Measurements from ENCODE around the gene NOXRED1.
A peak's percentile ranks its signal among the peaks of the same experiment; 100 is the strongest.
"Not testable (repeated sequence)": the region's sequence is repeated elsewhere in the genome, so short reads cannot be mapped to it uniquely, and the experiment has no call there.

Gene NOXRED1, protein sequence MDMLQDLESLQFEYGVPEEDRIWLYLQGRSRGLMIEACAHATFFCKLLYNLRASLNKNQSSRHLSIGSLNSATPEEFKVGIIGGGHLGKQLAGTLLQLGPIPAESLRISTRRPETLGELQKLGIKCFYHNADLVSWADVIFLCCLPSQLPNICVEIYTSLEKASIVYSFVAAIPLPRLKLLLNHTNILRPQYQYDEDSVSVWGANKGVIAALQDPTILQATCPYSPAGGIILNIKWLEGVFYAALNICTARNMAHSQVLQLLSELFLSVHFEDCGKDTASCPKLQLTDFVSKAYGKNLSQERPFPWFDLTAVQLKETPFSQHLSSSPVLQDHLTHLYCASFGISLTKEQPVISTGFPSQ
- total RNA-seq: 0.85 to 2.0 (median 1.9) reads per million in 3 experiments

DNA sequence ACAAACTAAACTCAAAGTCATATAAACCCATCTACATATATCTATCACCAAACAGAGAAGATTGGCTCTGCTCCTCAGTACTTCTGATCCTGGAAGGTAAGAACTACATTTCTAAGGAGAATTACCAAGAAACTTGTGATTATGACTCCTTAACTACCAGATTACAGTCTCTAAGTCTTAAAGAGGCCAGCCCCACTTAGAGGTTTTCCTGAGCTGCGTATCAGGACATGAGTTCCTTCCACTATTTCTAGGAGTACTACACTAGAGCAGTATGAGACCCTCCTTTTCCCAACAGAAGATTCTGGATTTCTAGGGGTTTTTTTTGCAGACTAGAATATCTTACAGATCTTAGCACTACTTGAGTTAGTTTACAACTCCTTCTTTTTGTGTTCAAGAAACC, at the start of gene NOXRED1:
Gene NOXRED1 (minus strand): TSS at position 101 of the 400 bp plus-strand sequence. CDS start 634 bp downstream, outside the sequence.
- no peak for DNase-seq

DNA sequence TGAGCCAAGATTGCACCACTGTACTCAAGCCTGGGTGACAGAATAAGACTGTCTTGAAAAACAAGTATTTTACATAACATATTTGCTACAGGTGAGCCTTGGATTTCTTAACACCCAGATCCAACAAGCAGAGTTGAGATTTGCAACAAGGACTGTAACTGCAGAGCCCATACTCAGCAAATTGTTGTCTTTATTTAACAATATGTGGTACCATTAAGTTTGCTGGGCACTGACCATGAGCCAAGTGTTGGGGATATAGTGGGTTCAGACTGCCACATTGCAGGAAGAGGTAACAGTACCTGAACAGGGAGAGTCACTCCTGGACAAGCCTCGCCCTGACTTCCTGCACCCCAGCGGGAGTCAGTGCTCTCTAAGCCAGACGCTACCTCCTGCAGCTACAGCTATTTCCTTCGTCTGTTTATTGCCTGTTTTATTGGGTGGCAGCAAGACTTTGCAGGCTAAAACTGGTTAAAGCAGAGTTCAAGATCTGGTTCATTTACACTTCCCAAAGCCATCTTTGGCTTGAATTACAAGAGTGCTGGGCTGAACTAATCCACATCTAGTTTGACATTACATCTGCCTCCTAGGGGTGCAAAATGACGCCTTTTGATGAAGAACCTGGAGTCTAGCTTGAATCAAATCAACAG, 47.0 kb upstream of the NOXRED1 start:
- no peak for DNase-seq

DNA sequence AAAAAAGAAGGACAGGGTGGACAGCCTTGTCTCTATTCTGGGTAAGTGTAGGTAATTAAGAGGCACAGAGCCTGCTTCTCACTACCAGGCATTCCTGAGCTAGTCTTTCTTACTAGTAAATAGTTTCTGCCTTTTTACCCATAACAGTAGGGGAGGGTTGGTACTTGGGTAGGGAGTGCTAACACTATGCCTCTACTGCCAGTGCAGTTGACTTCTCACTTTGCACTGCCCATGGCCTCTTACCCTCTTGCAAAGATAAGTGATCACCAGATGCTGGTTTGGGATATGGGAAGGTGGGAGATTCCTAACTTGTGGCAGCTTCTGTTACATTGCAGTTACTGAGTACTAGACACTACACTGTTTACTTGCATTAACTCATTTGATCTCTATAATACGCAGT, 46.2 kb upstream of the NOXRED1 start:
- DNase-seq: no peak

DNA sequence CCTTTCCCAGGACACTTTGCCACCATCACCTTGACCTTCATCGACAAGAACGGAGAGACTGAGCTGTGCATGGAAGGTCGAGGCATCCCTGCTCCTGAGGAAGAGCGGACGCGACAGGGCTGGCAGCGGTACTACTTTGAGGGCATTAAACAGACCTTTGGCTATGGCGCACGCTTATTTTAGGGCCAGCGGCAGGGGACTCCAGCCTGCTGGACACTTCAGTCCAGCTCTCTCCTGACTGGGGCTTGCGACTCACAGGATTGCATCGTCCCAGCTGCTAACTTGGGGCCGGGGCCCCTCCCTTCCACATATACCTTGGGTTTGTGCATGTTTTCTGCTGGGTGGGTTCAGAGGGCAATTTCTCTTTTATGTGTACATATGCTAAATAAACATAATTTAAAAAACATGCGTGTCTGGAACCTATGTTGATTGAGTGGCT, 45.8 kb upstream of the NOXRED1 start:
- DNase-seq: no peak

DNA sequence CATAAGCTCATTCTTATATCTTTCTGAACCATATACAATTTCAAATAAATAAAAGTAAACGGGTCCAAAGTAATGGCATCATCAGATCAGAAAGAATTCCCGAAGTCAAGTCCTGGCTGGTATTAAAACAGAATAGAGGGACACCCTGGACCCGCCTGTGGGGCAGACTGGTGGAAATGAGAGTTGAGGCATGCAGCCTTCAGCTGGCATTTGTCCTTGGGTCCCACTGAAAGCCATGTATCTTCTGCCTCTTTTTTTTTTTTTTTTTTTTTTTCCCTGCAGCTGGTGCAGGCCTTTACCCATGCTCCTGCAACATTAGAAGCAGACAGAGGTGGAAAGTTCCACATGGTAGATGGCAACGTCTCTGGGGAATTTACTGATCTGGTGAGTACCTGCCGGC, 44.5 kb upstream of the NOXRED1 start:
- DNase-seq: no peak

DNA sequence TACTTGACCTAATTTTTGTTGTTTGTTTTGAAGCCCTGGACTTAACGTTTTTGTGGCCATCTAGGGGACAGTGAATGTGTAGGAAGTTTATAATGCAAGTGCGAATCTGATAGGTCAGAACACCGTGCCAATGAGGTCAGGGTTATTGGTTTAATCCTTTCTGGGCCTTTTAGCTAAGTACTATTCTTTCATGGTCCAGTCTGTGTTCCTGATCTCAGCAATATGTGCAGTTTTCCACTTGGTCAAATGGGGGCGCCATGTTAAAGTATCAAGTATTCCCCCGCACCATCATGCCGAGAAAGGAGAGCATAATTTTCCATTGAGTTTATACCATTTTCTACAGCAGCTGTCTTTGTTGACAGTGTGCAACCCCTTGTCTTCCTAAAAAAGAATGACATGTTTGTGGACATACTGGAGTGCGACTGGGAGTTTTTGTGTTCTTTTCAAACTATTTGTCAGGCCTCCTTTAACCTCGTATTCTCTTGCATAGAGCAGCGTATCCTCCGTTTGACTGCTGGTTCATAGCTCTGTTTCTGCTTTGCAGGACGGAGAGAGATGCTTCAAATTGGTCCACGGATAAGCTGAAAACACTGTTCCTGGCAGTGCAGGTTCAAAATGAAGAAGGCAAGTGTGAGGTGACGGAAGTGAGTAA, 35.9 kb upstream of the NOXRED1 start:
- DNase-seq: peak; percentile 46

DNA sequence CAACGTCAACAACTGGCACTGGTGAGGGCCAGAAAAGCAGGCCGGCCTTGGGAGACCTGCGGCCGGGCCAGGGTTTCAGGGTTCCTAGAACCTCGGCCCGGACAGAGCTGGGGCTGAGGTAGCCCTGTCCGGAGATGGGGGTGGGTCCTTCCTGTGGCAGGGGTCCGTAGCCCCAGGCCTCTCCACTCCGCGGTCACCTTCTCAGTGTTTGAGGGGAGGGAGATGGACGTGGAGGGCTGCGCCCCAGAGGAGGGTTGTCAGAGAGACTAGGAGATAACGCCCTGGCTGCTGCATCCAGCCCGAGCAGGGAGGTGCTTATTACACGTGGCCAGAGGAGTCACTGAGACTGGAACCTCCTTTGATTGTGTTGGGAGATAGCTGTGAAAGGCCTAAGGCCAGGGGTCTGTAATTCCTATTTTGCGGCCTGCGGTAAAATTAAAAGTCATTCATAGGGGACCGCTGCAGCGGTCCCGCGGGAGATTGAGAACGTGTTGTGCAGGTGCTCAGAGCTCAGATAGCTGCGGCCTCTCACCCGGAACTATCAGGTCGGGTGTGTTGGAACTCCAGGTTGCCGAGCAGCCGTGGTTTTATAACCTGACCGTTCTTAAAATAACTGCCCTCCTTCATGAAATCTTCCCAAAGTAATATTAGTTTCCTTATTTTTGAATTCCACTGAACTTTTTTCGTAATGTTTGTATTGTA, 35.1 kb upstream of the NOXRED1 start:
- peak; percentile 19 for DNase-seq

DNA sequence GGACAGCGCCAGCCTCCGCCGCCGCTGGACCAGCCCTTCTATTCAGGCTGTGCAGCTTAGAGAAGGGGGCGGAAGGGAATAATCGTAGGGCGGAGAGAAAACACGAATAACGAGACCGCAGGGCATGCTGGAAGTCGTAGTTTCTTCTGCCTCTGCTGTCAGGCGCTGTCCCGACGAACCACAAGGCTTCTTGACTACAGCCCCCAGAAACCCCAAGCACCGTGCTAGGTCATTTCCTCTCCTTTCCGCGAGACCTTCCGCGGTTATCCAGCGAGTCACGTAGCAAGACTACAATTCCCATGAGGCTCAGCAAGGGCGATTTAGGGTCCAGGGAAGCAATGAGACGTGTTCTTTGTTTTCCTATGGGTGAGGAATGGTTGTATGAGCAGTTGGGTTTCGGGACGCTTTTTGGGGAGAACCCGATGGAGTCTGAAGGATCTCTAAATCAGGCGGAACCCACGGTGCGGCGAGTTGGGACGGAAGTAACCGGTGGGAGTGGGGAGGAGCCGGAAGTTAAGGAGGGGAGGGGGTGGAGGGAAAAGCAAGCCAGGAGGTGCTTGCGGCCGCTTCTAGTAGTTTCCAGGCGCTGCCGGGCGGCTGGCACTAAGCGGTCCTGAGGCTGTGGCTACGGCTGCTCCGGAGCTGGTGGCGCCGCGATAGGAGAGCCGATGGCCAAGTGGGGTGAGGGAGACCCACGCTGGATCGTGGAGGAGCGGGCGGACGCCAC, 34.4 kb upstream of the NOXRED1 start, which contains the start of the genes AHSA1 and VIPAS39:
Gene AHSA1 (plus strand): TSS at position 572 of the 727 bp plus-strand sequence. CDS start 97 bp downstream, at position 669.
Gene VIPAS39 (minus strand): TSS at position 80 of the 727 bp plus-strand sequence. CDS start 3,499 bp downstream, outside the sequence.
- peak; percentile 96 for DNase-seq

DNA sequence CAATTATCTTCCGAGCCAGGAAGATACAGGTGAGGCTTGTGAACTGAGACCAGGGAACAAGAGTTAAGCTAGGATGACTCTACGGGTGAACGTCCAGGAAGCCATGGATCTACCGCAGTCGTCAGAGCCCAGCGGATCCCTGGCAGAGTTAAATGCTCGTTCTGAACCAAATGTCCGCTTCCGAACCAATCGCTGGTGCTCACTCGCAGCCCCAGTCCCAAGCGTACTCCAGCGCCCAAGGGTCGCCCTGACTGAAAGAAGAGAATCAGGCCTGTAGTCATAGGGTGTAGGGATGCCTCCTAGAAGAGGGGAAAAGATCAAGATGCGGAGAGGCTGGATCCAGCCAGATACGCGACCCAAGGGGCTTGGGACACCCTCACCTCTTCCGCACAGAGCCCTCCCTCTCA, 33.8 kb upstream of the NOXRED1 start:
- no peak for DNase-seq

DNA sequence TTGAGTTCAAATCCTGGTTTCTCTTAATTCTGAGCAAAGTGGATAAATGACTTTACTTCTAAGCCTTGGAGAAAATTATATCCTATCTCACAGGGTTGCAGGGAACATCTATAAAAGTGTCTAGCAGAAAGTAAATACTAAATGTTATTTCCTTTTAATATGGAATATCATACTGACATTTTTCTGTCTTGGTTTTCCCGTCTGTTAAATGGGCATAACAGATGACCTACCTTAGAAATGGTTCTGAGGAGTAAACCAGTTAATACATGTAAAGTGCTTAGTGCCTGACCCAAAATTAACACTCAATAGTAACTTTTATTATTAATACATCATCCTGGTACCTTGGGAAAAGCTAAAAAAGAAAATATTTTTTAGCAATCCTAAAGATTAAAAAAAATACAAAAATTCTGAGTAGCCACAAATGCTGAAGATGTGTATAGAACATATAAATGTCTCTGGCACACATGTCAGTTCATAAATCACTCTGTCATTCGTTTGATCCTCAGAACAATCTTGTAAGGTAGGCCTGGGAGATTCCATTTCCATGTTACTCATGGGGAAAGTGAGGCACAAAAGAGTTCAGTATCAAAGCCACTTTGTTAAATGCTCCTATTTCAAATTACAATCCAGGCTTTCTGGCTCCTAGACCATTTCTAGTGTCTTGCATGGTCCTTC, 32.8 kb upstream of the NOXRED1 start:
- no peak for DNase-seq

DNA sequence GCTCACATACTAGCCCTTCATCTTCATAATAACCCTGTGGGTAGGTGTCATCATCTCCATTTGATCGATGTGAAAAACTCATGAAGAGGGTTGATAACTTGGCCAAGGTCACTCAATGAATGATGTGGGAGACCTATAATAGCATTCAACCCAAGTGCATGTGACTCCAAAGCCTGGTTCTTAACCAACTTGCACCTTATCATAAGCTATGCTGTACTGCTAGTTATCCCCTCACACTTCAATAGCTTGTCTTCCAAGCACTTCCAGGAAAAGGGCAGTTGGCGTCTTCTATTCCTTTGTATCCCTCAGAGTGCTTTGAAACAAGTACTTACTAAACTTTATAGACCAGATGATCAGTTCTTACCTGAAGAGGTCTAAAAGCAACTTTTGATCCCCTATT, 18.9 kb upstream of the NOXRED1 start:
- no peak for DNase-seq

DNA sequence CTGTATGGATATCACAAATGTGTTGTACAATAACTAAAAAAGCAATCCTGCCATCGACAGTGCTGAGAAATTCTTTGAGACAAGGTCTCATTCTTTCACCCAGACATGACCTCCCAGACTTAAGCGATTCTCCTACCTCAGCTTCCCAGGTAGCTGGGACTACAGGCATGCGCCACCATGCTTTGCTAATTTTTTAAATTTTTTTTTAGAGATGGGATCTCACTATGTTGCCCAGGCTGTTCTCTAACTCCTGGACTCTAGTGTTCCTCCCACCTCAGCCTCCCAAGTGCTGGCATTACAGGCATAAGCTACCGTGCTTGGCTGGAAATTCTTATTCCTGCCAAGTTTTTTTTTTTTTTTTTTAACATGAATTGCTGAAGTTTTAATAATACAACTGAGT, 16.5 kb upstream of the NOXRED1 start:
- no peak for DNase-seq

DNA sequence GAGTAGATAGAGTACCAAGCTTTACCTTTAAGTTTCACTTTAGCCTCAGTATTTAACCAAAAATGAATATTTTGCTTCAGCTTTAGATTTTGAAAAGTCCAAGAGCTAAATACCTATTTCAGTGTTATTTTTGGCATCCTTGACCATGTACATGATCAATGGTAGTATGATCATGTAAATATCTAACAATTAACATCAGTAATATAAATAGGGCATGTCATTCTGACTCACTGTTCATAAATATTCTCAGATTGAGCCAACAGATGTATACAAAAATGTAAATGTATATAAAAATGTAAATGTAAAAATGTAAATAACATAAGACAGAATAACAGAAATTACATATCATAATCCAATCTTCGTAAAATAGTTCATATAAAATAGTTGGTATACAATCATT, 15.3 kb upstream of the NOXRED1 start:
- no peak for DNase-seq

DNA sequence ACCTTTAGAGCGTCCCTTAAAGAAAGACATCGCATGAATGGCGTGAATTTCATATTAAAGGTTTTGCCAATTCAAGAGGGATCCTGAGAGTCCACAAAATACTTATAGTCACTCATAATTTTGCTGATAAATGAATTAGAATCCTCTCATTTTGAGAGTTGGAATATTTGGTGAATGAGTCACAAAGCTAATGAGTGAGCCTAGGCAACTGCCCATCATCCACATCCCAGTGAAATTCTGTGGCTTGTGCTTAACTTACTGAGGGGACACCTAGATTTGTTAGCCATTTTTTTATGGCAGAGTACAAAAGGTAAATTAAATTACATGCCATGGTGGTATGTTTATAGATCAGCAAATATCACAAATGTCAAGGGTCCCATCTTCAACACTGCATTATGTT, 12.7 kb upstream of the NOXRED1 start:
- DNase-seq: no peak

DNA sequence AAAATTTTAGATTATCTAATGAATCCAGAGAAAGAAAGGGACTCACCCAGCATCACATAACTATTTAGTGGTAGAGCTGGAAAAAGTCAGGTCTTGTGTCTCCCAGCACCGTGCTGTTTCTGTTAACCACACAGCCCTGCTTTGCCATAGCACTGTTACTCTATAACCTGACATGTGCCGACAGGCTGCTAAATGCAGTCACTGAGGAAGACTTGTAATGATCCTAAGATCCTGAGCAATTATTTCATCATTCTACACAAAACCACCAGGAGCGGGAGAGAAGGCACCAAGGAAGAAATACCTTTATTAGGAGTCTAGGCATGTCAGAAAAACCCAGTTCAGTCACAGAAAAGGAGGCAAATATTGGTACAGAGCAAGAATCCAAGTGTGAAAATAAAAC, 3.1 kb upstream of the NOXRED1 start:
- no peak for DNase-seq

DNA sequence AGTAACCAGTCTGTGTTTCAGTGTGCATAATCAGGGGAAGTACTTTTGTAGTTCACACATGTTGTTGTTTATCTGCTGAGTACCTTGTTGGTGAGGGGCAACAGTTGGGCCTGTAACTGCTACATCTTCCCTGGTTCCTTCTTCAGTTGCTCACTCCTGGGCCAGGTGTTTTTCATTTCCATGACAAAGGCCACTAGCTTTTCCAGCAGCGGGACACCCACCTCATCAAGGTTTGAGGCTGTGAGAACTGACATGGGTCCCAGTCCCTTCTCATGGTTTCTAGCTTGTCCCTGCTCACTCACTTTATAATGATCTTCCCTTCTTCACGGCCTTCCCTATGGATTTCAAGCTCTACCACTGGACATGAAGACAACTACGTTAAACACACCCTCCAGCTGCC, 1.5 kb upstream of the NOXRED1 start:
- no peak for DNase-seq

DNA sequence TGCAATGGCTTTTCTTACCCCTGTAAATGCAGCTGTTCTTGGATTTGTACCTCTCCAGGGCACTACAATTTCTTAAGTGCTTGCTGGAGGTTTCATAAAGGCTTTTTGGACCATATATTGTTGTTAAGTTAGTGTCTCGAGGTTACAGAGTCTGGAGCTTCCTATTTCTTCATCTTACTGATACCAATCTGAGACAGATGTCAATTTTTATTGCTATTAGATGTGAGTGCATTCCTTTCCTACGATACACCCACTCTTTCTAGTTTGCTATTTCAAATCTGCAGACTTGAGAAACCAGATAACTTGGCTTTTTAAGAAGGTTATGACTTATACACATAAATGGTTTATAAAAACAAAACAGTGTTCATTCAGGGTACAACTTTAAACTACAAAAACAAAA, 2.1 kb downstream of the NOXRED1 start:
- DNase-seq: no peak

DNA sequence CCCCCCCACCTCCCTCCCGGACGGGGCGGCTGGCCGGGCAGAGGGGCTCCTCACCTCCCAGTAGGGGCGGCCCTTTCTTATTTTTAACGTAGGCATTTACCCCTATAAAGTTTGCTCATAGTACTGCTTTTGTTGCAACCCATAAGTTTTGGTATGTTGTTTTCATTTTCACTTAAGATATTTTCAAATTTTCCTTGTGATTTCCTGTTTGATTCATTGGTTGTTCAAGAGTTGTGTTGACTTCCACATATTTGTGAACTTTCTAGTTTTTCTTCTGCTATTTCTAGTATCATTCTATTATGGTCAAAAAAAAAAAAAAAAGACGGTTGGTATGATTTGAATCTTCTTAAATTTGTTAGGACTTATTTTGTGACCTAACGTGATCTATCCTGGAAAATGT, 6.5 kb downstream of the NOXRED1 start:
- DNase-seq: no peak

DNA sequence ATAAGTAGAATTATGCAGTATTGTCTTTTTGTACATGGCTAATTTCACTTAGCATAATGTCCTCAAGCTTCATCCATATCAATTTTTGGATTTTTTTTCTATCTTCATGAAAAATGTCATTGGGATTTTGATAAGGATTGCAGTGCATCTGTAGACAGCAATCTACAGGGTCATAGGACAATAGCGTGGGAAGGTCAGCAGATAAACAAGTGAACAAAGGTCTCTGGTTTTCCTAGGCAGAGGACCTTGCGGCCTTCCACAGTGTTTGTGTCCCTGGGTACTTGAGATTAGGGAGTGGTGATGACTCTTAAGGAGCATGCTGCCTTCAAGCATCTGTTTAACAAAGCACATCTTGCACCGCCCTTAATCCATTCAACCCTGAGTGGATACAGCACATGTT, 7.2 kb downstream of the NOXRED1 start:
- not testable (repeated sequence) for DNase-seq

DNA sequence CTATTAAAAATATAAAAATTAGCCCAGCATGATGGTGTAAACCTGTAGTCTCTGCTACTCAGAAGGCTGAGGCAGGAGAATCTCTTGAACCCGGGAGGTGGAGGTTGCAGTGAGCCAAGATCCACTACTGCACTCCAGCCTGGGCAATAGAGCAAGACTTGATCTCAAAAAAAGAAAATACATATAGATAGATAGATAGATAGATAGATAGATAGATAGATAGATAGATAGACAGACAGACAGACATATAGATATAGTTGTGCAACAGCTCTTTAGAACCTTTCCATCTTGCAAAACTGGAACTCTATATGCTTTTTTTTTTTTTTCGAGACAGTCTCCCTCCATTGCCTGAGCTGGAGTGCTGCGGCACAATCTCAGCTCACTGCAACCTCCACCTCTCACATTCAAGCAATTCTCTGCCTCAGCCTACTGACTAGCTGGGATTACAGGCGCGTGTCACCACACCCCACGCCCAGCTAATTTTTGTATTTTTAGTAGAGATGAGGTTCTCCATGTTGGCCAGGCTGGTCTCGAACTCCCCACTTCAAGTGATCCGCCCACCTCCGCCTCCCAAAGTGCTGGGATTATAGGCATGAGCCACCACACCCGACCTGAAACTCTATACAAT, 7.8 kb downstream of the NOXRED1 start:
- DNase-seq: not testable (repeated sequence)

DNA sequence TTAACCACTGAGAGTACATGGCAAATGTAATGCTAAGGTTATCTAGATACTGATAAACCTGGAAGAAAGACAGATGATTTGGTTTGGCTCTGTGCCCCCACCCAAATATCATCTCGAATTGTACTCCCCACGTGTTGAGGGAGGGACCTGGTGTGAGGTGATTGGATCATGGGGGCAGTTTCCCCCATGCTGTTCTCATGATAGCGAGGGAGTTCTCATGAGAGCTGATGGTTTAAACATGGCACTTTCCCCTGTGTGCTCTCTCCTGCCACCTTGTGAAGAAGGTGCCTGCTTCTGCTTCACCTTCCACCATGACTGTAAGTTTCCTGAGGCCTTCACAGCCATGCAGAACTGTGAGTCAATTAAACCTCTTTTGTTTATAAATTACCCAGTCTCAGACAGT, 14.2 kb downstream of the NOXRED1 start:
- DNase-seq: no peak

All from central memory CD4-positive, alpha-beta T cell (primary cell).